OCI-LY3 (cell line): ENCODE measurements around the gene TANGO6.

Experiments
- H2AFZ ChIP-seq: fragments of 200-600, 300-600 bp; shearing (Covaris generic); 2 replicates; pipeline ENCODE4 v1.6.0; 2014; ENCODE audit warnings: antibody characterized with exemption, low read depth, low read length
- H3K27ac ChIP-seq: fragments of 200-600, 300-600 bp; sonication (generic); 2 replicates; pipeline ENCODE4 v1.5.1; 2014; ENCODE audit warnings: mild to moderate bottlenecking, low read length, moderate library complexity, mixed read lengths
- H3K27me3 ChIP-seq: fragments of 200-600, 300-600 bp; sonication (generic); 2 replicates; pipeline ENCODE4 v1.6.1; 2014; ENCODE audit warnings: low read depth, low read length, mixed read lengths
- H3K36me3 ChIP-seq: fragments of 200-600, 300-600 bp; sonication (generic); replicated peaks from 2 replicates; pipeline ENCODE3; 2014; ENCODE audit warnings: low read depth, low read length, mixed read lengths
- H3K4me1 ChIP-seq: fragments of 300-600, 200-600 bp; sonication (generic); 2 replicates; pipeline ENCODE4 v1.6.1; 2014; ENCODE audit warnings: low read length, mixed read lengths
- H3K4me2 ChIP-seq: fragments of 200-600, 300-600 bp; sonication (generic); 2 replicates; pipeline ENCODE4 v1.6.1; 2014; ENCODE audit warnings: low read length, mixed read lengths
- H3K4me3 ChIP-seq: fragments of 300-600, 200-600 bp; sonication (generic); 2 replicates; pipeline ENCODE4 v1.5.1; 2014; ENCODE audit warnings: antibody characterized with exemption, mild to moderate bottlenecking, low read length, moderate library complexity
- H3K79me2 ChIP-seq: fragments of 300-600, 200-600 bp; shearing (Covaris generic); 2 replicates; pipeline ENCODE4 v1.6.1; 2014; ENCODE audit warnings: mild to moderate bottlenecking, low read length, mixed read lengths
- H3K9ac ChIP-seq: fragments of 300-600, 200-600 bp; shearing (Covaris generic); 2 replicates; pipeline ENCODE4 v1.6.0; 2014; ENCODE audit warnings: mild to moderate bottlenecking, low read length, moderate library complexity
- H3K9me3 ChIP-seq: fragments of 200-600, 300-600 bp; shearing (Covaris generic); 2 replicates; pipeline ENCODE4 v1.6.1; 2014; ENCODE audit warnings: low read length, mixed read lengths; ENCODE audit not compliant: insufficient read depth
- H4K20me1 ChIP-seq: fragments of 200-600, 300-600 bp; sonication (generic); 2 replicates; pipeline ENCODE4 v1.6.1; 2016; ENCODE audit warnings: low read length, mixed read lengths; ENCODE audit not compliant: insufficient read depth
- EZH2phosphoT487 ChIP-seq: fragments of 200-600 bp; shearing (Covaris generic); IDR thresholded peaks from 2 replicates; pipeline ENCODE4 v1.6.1; 2018; ENCODE audit warnings: antibody characterized with exemption, mixed run types, low read depth
- TF ChIP-seq, protein P1 (sequence below): fragments of 200-600, 300-600 bp; sonication (generic); IDR thresholded peaks from 2 replicates; pipeline ENCODE4 v1.5.1; 2014; ENCODE audit warnings: antibody characterized with exemption, low read length, low read depth

The TANGO6 gene

GRCh38 chr16:69116906-69117305 lies 273.6 kb downstream of the TANGO6 start:
- peaks cover 22% of the 10 kb centered on the region for H4K20me1 ChIP-seq
- no peaks in the 10 kb centered on the region for H3K79me2 ChIP-seq
- no peak overlapping the region for H2AFZ ChIP-seq
- no peak overlapping the region for H3K4me3 ChIP-seq
- no peak overlapping the region for H3K4me2 ChIP-seq
- no peaks in the 10 kb centered on the region for H3K9me3 ChIP-seq
- H3K4me1 ChIP-seq = no peaks in the 10 kb centered on the region
- no peaks in the 10 kb centered on the region for H3K27me3 ChIP-seq
- no peak for TF ChIP-seq EZH2phosphoT487
- TF ChIP-seq, protein P1, sequence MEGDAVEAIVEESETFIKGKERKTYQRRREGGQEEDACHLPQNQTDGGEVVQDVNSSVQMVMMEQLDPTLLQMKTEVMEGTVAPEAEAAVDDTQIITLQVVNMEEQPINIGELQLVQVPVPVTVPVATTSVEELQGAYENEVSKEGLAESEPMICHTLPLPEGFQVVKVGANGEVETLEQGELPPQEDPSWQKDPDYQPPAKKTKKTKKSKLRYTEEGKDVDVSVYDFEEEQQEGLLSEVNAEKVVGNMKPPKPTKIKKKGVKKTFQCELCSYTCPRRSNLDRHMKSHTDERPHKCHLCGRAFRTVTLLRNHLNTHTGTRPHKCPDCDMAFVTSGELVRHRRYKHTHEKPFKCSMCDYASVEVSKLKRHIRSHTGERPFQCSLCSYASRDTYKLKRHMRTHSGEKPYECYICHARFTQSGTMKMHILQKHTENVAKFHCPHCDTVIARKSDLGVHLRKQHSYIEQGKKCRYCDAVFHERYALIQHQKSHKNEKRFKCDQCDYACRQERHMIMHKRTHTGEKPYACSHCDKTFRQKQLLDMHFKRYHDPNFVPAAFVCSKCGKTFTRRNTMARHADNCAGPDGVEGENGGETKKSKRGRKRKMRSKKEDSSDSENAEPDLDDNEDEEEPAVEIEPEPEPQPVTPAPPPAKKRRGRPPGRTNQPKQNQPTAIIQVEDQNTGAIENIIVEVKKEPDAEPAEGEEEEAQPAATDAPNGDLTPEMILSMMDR = no peak
- peaks cover 23% of the 10 kb centered on the region for H3K36me3 ChIP-seq
- no peak overlapping the region for H3K9ac ChIP-seq
- H3K27ac ChIP-seq = no peak overlapping the region

GRCh38 chr16:69118468-69118867 lies 275.1 kb downstream of the TANGO6 start:
- no peak overlapping the region for H3K9ac ChIP-seq
- H3K9me3 ChIP-seq = no peaks in the 10 kb centered on the region
- H3K27me3 ChIP-seq = no peaks in the 10 kb centered on the region
- peaks cover 11% of the 10 kb centered on the region for H4K20me1 ChIP-seq
- H3K79me2 ChIP-seq = peaks cover 4% of the 10 kb centered on the region; the same call in 1 of the 2 replicates
- no peak overlapping the region for H3K4me2 ChIP-seq
- H2AFZ ChIP-seq = no peak overlapping the region
- no peak overlapping the region for H3K27ac ChIP-seq
- no peak overlapping the region for H3K4me3 ChIP-seq
- H3K4me1 ChIP-seq = no peaks in the 10 kb centered on the region
- TF ChIP-seq, protein P1 = no peak
- TF ChIP-seq EZH2phosphoT487 = no peak
- H3K36me3 ChIP-seq = peaks cover 26% of the 10 kb centered on the region

GRCh38 chr16:69118994-69119393 lies 275.7 kb downstream of the TANGO6 start:
- H3K36me3 ChIP-seq = peaks cover 26% of the 10 kb centered on the region
- no peaks in the 10 kb centered on the region for H3K9me3 ChIP-seq
- H3K27me3 ChIP-seq = no peaks in the 10 kb centered on the region
- H2AFZ ChIP-seq = no peak overlapping the region
- peaks cover 10% of the 10 kb centered on the region for H4K20me1 ChIP-seq
- H3K9ac ChIP-seq = no peak overlapping the region
- H3K27ac ChIP-seq = no peak overlapping the region
- peaks cover 4% of the 10 kb centered on the region; the same call in 1 of the 2 replicates for H3K79me2 ChIP-seq
- H3K4me3 ChIP-seq = no peak overlapping the region
- TF ChIP-seq, protein P1 = no peak
- no peak for TF ChIP-seq EZH2phosphoT487
- no peaks in the 10 kb centered on the region for H3K4me1 ChIP-seq
- H3K4me2 ChIP-seq = no peak overlapping the region

DNA sequence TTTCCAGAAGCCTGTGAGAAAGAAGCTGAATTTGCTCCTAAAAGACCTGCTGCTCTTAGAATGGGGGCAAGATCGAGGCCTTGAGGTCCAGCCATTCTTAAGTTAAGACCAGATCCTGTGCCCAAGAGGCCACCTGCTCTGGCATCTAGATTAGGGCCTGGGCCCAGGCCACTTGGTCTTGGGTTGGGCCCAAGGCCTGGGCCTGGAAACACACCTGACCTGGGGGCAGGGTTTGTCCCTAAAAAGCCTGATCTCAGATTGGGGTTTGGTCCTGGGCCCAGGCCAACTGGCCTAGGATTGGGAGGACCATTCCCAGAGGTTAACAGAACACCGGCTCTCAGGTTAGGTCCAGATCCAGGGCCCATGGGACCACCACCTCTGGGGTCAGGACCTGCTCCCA lies 276.2 kb downstream of the TANGO6 start:
- no peaks in the 10 kb centered on the region for H3K27me3 ChIP-seq
- H3K4me3 ChIP-seq = no peak overlapping the region
- H3K27ac ChIP-seq = no peak overlapping the region
- H3K9me3 ChIP-seq = no peaks in the 10 kb centered on the region
- H3K4me2 ChIP-seq = no peak overlapping the region
- no peaks in the 10 kb centered on the region for H3K4me1 ChIP-seq
- no peak for TF ChIP-seq EZH2phosphoT487
- TF ChIP-seq, protein P1 = no peak
- H2AFZ ChIP-seq = no peak overlapping the region
- peaks cover 10% of the 10 kb centered on the region for H4K20me1 ChIP-seq
- peaks cover 26% of the 10 kb centered on the region for H3K36me3 ChIP-seq
- H3K9ac ChIP-seq = no peak overlapping the region
- peaks cover 8% of the 10 kb centered on the region; the same call in 1 of the 2 replicates for H3K79me2 ChIP-seq
